Upper lobe of left lung (tissue), 6 donors: ENCODE results near the gene VTCN1. TPM values are rescaled to one million over a fixed set of nuclear protein-coding genes. Genes with fewer than 3 reads are reported as not detected.
A peak's percentile ranks its signal among the peaks of the same experiment; 100 is the strongest.

Experiments used
- ATAC-seq, 2 donors: fragments of 200-7000 bp; cut with Tn5 transposase; one replicate each; pipeline ENCODE4 v1.9.1; 2022; ENCODE audit warnings: mild to moderate bottlenecking in 2 of 2, moderate library complexity in 2 of 2; ENCODE audit not compliant: low FRiP score in 2 of 2
- DNase-seq, 2 donors: peaks; one replicate each; pipeline ENCODE4 v3.0.0-alpha.2; 2019 to 2020
- H3K27ac ChIP-seq, 4 donors: fragments of 200-600 bp; sonication (generic); one replicate each; pipeline ENCODE4 v1.5.1; 2016 to 2019
- H3K27me3 ChIP-seq, 4 donors: fragments of 200-600 bp; sonication (generic); one replicate each; pipeline ENCODE4 v1.5.1; 2017 to 2019
- H3K36me3 ChIP-seq, 4 donors: fragments of 200-600 bp; sonication (generic); one replicate each; pipeline ENCODE4 v1.5.1; 2016 to 2019
- H3K4me1 ChIP-seq, 4 donors: fragments of 200-600 bp; sonication (generic); one replicate each; pipeline ENCODE4 v1.5.1; 2018 to 2019
- H3K4me3 ChIP-seq, 4 donors: fragments of 200-600 bp; sonication (generic); one replicate each; pipeline ENCODE4 v1.5.1; 2017 to 2019; ENCODE audit warnings: mild to moderate bottlenecking in 2 of 4, moderate library complexity in 1 of 4
- H3K9me3 ChIP-seq, 4 donors: fragments of 200-600 bp; sonication (generic); one replicate each; pipeline ENCODE4 v1.5.1; 2018 to 2019
- EP300 ChIP-seq, 4 donors: sonication (generic); formaldehyde crosslinking; IDR thresholded peaks; one replicate each; pipeline ENCODE4 v1.5.1; 2017; ENCODE audit warnings: antibody characterized with exemption in 4 of 4, control low read depth in 2 of 4
- POLR2A ChIP-seq, 4 donors: fragments of 450-650 bp; IDR thresholded peaks; one replicate each; pipeline ENCODE4 v1.5.1; 2016 to 2017; ENCODE audit warnings: antibody characterized with exemption in 4 of 4, mild to moderate bottlenecking in 2 of 4
- POLR2AphosphoS5 ChIP-seq, 2 donors: sonication (generic); formaldehyde crosslinking; IDR thresholded peaks; one replicate each; pipeline ENCODE4 v1.5.1; 2017; ENCODE audit warnings: antibody characterized with exemption in 2 of 2
- WGBS, 2 donors: methylation state at CpG; one replicate each; pipeline ENCODE4 v1.1.5; 2017 to 2018; 5-methylcytosine and 5-hydroxymethylcytosine counted together
- small RNA-seq, 4 donors: library from RNA; depleted of rRNA; stranded (forward); fragments of <200 nt; gene quantifications; one replicate each; pipeline ENCODE3, GENCODE V24; 2016
- total RNA-seq, 6 donors: library from RNA; depleted of rRNA in 4 of 6; stranded (reverse); fragments of >200 nt in 4 of 6; gene quantifications; one replicate each; pipeline versions ENCODE4 v1.1.0 to v1.2.1, GENCODE V29; 2016 to 2021
- TF ChIP-seq, protein P1 (sequence below), 6 experiments: fragments of 450-650 bp in 4 of 6; fragments of 200-600 bp in 2 of 6; sonication (generic) in 2 of 6; IDR thresholded peaks; one replicate each; pipeline ENCODE4 v1.5.1; 2016 to 2019; ENCODE audit warnings: antibody characterized with exemption in 6 of 6
- donor health status: DM: no; HTN: no; CAD: no; lungs with moderate emphysema.
- donor health status: DM: no; HTN: yes; CAD: no; lungs with severe emphysema.

Gene VTCN1
- total RNA-seq, 6 donors from 2014 or later, result 0.44 to 1.7 (median 1.2) TPM; not detected in 3

- no peak for TF ChIP-seq EP300 (IDR thresholded peaks at IDR 0.05)
- TF ChIP-seq, protein P1, sequence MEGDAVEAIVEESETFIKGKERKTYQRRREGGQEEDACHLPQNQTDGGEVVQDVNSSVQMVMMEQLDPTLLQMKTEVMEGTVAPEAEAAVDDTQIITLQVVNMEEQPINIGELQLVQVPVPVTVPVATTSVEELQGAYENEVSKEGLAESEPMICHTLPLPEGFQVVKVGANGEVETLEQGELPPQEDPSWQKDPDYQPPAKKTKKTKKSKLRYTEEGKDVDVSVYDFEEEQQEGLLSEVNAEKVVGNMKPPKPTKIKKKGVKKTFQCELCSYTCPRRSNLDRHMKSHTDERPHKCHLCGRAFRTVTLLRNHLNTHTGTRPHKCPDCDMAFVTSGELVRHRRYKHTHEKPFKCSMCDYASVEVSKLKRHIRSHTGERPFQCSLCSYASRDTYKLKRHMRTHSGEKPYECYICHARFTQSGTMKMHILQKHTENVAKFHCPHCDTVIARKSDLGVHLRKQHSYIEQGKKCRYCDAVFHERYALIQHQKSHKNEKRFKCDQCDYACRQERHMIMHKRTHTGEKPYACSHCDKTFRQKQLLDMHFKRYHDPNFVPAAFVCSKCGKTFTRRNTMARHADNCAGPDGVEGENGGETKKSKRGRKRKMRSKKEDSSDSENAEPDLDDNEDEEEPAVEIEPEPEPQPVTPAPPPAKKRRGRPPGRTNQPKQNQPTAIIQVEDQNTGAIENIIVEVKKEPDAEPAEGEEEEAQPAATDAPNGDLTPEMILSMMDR (IDR thresholded peaks at IDR 0.05), result no peak
- TF ChIP-seq POLR2AphosphoS5 (IDR thresholded peaks at IDR 0.05), result no peak
- no peak for TF ChIP-seq POLR2A (IDR thresholded peaks at IDR 0.05)
- Histone ChIP-seq H3K4me1 (no peaks in the 10 kb centered on the region), H3K4me3 (no peak overlapping the region), H3K36me3 (peaks cover 0 to 61% (median 4%) of the 10 kb centered on the region in 4 donors), H3K9me3 (no peaks in the 10 kb centered on the region), H3K27ac (no peak overlapping the region), H3K27me3 (no peaks in the 10 kb centered on the region)
- ATAC-seq (no peak), DNase-seq (no peak)
- 89 to 92% methylated on average over 7 of the region's 7 CpGs for WGBS, 2 donors
Measured at GRCh38 chr1:117094841-117095604, 115.7 kb downstream of the VTCN1 start.

DNA sequence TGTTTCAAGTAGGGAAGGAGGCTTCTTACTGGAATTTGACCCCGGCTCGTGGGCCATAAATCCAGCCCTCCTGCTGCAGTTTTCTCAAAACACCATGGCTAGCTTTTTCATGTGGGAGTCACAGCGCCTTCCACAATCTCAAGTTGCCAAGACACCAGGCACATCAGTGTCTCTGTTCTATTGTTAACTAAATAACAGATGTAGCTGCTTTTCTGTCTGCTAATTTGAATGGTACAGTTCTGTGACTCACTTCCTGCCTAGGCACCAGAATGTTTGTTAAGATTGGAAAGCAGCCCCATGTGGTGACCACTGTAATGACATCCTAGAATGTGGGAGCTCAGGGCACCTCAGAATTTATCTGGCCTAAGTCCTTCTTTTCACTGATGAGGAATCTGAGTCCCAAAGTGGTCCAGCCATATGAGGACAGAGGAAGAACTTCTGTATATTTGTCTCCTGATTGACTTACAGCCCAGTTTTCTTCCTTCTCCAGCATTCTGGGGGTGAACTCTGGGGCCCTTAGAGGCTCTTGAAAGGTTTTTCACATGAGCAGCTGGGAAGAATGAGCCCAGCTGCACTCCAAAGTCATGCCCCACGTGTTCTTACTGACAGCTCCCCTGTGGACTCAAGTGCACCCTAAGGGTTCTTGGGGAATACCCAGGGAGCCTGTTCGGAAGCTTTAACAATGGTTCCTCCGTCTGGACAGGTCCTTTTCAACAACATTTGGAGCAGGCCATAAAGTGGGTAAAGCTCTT lies 116.7 kb downstream of the VTCN1 start:
- DNase-seq (peak in 1 of 2 donors; percentile 37), ATAC-seq (peak in 1 of 2 donors; percentile 34)
- no peak overlapping the region for H3K27ac ChIP-seq
- H3K4me1 ChIP-seq, result no peaks in the 10 kb centered on the region
- peaks cover 0 to 59% (median 4%) of the 10 kb centered on the region in 4 donors for H3K36me3 ChIP-seq
- no peaks in the 10 kb centered on the region for H3K9me3 ChIP-seq
- 80 to 81% methylated on average over 5 to 6 of the region's 6 CpGs for WGBS, 2 donors
- TF ChIP-seq POLR2A (IDR thresholded peaks at IDR 0.05), result no peak
- TF ChIP-seq, protein P1 (IDR thresholded peaks at IDR 0.05), result peak in 3 of 6 experiments; percentile 19 to 32 (median 24)
- no peaks in the 10 kb centered on the region for H3K27me3 ChIP-seq
- no peak overlapping the region for H3K4me3 ChIP-seq

Small RNA genes lying within 50 kb of the gene (small RNA-seq; reads per million reads assigned to genes)
- gene MIR942 (0.20 to 1.4 (median 0.67) reads per million in 4 donors), gene RF00017 (0 reads per million in 4 donors)

Other genes with a start within 250 kb of the VTCN1 start
- gene CD101, start 209.2 kb downstream of the VTCN1 start, total RNA-seq, result 10 to 100 TPM in 3 of 6 donors, 1 to 10 TPM in 3; 3.1 to 50.2 (median 11.7) TPM
- 10 to 100 TPM in 5 of 6 donors, 1 to 10 TPM in 1; 5.6 to 37.8 (median 15.2) TPM for gene TTF2, start 150.6 kb downstream of the VTCN1 start, total RNA-seq
- 1 to 10 TPM in 5 of 6 donors, under 1 TPM in 1; 0.30 to 7.3 (median 2.3) TPM for gene TRIM45, start 89.2 kb downstream of the VTCN1 start, total RNA-seq
- gene MAN1A2, start 156.5 kb upstream of the VTCN1 start, total RNA-seq, result 10 to 100 TPM; 25.5 to 45.2 (median 33.3) TPM